HG03045 (cell line): Measurements from ENCODE around the gene RNF149.
"Not testable (repeated sequence)": the region's sequence is repeated elsewhere in the genome, so short reads cannot be mapped to it uniquely, and the experiment has no call there.

Source experiments
- ATAC-seq: cut with Tn5 transposase; IDR thresholded peaks from one replicate; pipeline ENCODE4 v1.9.1; 2021; ENCODE audit warnings: mild to moderate bottlenecking, moderate library complexity; ENCODE audit not compliant: unreplicated experiment

RNF149 gene, protein sequence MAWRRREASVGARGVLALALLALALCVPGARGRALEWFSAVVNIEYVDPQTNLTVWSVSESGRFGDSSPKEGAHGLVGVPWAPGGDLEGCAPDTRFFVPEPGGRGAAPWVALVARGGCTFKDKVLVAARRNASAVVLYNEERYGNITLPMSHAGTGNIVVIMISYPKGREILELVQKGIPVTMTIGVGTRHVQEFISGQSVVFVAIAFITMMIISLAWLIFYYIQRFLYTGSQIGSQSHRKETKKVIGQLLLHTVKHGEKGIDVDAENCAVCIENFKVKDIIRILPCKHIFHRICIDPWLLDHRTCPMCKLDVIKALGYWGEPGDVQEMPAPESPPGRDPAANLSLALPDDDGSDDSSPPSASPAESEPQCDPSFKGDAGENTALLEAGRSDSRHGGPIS

DNA sequence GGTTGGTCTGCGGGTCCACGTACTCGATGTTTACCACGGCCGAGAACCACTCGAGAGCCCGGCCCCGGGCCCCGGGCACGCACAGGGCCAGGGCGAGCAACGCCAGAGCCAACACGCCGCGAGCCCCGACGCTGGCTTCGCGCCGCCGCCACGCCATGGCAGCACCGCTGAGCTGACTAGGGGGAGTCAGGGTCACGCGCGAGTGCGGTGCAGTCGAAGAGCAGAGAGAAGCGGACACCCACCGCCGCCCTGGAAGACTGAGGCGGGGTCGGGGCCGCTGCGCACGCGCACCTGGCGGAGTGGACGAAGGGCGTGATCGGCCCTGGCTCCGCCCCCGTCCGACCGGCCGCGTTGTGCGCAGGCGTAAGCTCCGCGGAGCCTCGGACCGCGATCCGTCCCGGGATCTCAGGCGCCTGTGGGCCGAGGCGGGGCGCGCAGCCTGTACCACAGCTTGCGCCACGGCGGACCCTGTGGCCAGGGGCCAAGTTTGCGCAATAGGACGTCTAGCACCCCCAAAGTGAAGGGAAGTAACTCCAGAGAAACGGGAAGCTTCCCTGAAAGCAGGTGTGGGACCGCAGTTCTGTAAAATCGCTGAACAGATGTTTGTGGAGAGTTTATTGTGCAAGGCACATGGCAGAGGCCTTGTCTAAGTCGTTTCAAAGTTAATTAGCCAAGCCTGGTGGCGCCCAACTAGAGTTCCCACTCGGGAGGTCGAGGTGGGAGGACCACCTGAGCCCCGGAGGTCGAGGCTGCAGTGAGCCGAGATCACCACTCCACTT lies at the start of gene RNF149:
RNF149 (minus strand) TSS at position 270 of the 779 bp plus-strand sequence; CDS start at position 157, 113 bp downstream.
- peak; percentile 71 for ATAC-seq

DNA sequence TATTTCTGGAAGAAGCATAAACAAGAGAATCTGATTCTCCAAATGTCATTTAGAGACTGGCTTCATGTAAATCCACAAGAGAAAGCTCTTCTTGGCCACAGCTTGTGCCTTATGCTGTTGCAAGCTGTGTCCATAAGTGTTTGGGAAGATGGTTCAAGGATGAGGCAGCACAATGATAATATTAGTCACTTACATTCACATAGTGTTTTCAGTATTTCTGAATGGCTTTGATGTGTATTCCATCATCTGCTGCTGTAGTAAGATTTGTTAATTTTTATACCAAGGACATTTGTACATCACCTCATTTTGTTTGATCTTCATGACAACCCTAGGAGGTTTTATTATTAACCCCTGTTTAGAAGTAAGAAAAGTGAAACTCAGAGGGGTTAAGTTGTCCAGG lies 48.9 kb upstream of the RNF149 start:
- ATAC-seq, result no peak

DNA sequence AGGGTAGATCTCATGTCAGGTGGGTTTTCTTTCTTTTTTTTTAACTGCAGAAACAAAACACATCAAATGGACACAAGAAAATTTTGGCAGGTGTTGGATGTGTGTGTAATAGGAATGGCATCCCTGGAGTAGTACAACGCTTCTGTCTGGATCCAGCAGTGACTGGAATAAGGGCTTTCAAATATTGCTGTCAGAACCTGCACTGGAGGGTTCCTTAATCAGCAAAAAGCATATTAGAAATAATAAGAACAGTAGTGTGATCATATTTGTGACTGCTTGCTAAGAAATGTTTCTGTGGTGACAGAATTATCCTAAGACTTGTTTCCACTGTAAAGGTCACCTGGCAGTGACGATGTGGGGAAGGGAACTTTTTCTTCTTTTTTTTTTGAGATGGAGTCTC lies 48.0 kb upstream of the RNF149 start:
- ATAC-seq, result no peak

DNA sequence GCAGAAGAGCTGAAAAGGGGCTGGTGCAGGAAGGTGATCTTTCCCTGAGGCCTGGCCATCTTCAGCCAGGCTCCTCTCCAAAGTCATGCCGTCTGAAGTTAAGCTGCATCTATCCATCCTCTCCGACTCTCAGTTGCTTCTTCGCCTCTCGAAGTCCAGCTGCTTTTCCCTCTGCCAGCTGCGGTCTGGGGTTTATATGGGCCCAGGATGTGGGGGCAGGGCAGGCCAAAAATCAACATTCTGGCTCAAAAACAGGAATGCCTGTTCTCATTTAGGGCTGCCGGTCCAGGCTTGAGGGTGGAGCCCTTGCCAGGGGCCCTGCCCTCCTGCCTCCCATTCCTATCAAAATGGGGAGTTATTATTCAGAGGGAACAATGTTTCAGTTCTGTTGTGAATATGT lies 47.6 kb upstream of the RNF149 start:
- no peak for ATAC-seq

DNA sequence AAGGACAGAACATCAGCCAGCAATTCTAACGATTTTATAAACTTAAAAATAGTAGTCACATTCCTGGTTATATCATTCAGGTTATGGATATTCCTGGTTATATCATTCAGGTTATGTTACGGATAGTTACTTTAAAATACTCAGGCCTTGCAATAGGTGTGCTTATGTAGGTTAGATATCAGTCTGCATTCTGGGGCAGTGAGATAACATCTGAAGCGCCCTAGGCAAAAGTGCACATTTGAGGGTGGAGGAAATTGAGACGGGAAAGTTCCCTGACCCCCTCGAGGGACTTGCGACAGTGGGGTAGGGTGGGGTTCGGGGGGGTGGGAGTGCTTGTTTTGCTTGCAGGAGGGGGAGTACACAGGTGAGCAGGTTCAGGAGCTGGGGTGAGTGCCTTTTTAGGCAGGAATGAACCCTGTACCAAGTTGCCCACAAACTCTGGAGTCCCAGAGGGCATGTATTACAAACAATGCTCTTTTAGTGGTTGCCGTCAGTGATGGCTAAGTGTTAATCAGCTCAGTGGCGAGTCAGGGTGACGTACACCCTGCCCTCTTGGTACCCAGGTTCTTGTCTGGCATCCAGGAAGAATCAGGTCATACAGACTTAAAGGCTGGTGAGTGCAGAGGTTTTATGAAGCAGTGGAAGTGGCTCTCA lies 47.0 kb upstream of the RNF149 start:
- no peak for ATAC-seq

DNA sequence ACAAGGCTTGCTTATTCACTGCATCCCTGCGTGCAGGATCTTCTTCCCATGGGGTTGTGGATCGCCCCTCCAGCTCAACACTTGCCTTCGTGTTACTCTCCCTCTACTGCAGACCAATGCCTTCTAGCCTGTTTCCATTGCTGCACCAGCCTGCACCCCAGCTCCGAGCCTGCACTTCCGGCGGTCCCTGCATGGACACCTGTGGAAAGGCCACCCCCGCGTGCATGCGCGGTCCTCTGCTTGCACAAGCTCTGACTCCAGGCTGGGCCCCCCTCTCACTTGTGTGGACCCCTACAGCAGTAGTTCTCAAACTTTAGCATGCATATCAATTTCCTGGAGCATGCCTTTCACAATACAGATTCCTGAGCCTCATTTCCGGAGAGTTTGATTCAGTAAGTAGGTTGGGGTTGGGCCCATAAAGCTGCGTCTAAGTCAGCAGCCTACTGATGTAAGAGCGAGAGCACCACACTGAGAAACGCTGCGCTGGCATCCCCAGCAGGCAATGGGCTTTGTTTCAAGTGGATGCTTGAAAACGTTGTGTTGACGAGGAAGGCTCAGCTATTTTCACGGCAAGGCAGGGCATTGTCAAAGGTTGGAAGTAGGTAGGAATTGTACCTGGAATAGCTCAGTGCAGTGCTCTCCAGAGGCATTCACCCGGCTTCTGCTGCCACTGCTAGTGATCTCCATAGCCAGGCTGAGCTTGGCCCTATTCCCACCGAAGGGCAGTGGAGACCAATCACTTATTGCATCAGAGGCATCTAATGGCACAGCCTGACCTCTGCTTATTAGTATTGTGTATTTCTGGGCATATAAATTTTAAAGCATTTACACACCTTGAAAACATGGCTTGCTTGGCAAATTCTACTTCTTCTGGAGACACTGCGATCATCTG lies 46.2 kb upstream of the RNF149 start:
- no peak for ATAC-seq

DNA sequence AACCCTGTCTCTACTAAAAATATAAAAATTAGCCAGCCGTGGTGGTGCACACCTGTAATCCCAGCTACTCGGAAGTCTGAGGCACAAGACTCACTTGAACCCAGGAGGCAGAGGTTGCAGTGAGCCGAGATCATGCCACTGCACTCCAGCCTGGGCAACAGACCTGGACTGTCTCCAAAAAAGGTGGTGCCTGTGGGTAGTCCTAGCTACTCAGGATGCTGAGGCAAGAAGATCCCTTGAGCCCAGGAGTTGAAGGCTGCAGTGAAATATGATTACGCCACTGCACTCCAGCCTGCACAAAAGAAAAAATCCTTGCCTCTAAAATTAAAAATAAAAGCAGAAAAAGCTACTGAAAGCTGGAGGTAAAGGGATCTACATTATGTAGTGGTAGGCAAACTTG lies 44.1 kb upstream of the RNF149 start:
- not testable (repeated sequence) for ATAC-seq

DNA sequence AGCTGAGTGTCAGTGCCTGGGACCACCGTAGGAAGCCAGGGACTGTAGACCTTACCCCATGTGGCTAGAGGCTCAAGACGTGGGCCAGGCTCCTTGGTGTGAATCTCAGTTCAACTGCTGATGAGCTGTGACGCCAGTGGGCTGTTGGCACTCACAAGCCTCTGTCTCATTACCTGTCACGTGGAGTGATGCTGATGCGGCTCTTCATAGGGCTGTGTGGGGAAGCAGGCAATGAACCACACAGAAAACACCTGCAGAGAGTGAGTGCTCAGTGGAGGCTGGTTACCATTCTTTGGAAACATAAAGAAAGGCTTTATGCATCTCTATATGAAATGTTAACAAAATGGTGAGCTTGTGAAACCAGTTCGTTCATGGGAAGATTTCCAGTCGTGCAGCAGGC lies 42.7 kb upstream of the RNF149 start:
- no peak for ATAC-seq

DNA sequence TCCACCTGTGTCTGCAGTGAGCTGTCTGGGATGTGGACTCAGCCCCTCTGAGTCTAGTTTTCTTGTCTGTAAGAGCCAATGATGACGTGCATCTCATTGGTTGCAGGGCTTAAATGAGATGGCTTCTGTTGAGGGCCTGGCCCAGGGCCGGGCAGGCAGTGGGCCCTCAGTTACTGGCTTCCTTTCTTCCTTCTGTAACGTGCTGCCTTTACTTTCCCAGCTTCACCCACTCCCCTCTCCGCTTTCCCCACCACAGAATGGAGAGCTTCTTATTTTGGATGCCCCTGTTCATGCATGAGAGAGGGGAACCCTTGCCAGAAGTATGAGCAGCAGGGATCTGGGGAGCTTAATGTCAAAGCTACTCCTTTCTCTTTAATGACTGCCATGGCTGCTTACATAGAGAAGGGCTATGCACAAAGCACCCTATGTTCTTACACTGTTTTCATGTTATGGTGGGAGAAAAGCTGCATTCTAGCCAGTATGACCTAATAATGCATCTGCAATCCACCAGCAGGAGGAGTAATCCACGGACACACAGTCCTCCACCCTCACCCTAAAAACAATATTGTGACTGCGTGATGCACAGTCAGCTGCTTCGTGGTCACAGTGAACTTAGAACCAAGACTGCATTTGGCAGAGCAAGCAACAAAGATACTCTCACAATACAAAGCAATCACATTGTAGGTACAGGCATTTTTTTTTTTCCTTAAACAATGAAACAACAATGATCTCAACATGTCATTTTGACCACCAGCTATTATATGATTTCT lies 41.6 kb upstream of the RNF149 start:
- ATAC-seq, result no peak

DNA sequence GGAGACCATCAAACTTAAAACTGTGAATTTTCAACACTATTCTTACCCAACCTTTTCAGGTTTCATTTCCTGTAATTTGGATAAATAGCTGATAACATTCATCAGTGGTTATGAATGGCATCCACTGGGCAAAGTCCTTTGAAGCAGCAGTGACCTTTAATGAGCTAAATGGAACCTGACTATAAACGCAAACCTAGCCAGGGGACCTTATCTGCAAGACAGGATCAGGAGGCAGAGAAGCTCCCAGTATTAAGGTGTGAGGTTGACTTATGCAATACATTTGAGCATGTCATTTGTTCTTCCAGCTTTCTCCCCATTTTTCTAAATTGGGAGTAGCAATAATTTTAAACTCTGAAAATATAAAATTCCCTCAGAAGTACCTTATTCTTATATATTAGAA lies 40.4 kb upstream of the RNF149 start:
- no peak for ATAC-seq

DNA sequence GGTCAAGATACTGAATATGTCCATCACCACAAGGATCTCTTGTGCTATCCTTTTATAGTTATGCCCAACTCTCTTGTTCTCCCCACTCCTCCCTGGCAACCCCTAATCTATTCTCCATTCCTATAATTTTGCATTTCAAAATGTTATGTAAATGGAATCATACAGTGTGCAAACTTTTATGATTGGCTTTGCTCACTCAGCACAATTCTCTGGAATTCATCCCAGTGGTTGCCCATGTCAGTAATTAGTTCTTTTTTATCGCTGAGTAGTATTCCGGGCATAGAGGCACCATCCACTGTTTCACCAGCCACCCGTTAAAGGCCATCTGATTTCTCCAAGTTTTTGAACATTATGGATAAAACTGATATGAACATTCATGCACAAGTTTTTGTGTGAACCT lies 38.4 kb upstream of the RNF149 start:
- ATAC-seq, result no peak

DNA sequence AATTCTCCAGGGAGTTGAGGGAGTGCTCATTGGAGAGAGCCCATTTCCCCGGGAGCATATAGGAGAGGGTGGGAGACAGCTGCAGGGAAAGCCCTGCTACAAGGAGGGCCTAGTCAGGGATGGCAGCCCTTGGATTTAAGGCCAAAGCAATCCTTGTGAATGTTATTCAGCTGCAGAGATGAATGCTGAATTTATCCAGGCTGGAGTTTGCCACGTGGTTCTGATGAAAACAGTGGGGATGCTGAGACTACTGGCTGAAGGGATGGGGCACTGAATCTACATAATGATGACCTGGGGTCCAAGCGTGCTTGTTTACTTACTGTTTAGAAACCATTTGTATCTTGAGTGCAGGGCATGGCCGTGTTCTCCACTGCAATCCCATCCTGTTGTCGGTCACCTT lies 35.6 kb upstream of the RNF149 start:
- no peak for ATAC-seq

DNA sequence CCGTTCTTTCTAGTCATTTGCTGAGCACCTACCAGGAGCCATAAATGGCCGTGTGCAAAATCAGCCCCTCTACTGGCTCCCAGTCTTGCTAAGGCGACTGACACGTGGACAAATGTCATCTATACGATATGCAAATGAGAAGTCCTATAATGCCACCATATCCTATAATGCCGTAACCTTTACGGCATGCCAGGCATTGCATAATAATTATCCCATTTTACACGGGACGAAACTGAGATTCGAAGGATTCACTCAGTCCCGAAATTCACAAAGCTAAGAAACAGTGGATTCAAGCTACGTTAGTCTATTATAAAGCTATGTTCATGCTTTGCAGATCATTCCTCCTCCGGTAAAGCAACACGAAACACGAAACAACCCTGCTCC lies 34.1 kb upstream of the RNF149 start:
- no peak for ATAC-seq

DNA sequence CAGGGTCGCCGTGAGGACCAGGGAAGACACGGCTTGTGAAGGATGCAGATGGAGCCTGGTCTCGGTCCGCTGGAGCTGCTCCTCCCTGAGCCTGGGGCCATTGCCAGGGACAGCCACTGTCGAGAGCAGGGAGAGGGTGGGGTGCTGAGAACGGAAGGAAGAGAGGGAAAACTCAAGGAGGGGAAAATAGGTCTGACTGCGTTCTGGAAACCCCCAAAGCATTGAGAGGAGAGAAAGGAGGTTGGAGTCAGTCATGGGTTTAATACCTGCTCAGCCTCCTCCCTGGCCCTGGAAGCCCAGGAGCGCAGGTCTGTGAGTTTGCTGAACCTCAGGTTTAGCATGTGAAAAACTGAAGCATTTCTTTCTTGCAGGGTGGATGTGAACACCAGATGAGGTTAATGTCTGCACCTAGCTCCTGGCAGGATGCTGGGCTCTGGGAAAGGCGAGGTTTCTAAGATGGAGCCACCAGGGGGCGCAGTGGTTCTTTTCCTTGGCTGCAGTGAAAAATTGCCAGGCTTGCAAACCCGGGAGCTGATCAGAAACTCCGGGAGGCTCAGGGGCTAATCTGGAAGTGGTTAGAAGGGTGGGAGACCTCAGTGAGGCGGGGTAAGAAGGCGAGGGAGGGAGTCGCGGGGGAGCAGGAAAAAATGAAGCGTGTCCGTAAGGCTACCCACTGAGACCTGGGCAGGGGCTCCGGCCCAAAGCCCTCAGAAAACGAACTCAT lies 33.6 kb upstream of the RNF149 start:
- no peak for ATAC-seq

DNA sequence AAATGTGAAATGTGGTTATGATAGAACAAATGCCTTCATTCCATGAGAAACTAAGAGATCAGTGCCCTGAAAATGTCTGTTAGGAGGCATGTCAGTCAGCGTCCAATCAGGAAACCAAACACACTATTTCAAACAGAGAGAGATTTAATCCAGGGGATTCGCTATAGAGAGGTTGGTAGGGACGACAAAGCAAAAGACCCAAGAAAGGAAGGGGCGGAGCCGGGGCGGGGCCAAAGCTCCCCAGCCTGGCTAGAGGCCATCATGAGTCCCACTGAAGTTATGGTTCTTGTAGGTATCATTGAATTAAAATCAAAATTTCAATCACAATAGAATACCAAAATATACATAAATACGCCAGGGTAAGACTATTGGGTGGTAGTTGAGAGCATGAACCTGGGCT lies 32.9 kb upstream of the RNF149 start:
- no peak for ATAC-seq

DNA sequence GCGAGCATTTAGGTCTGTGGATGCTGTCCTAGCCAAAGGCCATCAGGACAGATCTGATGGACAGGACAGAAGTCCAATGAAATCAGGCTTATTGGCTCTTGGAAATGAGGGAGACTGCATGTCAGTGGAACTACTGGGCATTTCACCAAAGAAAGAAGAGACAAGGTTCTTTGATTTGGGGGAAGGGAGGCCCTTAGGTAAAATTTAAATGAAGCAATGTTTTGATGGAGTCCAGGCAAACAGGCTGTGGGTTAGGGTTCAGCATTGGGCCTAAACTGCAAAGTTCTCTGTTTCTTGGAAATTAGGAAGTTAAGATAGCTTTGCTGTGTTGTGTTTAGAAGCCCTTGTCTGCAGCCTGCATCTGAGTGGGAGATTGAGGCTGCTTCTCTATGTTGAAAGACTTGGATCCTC lies 31.6 kb upstream of the RNF149 start:
- no peak for ATAC-seq

DNA sequence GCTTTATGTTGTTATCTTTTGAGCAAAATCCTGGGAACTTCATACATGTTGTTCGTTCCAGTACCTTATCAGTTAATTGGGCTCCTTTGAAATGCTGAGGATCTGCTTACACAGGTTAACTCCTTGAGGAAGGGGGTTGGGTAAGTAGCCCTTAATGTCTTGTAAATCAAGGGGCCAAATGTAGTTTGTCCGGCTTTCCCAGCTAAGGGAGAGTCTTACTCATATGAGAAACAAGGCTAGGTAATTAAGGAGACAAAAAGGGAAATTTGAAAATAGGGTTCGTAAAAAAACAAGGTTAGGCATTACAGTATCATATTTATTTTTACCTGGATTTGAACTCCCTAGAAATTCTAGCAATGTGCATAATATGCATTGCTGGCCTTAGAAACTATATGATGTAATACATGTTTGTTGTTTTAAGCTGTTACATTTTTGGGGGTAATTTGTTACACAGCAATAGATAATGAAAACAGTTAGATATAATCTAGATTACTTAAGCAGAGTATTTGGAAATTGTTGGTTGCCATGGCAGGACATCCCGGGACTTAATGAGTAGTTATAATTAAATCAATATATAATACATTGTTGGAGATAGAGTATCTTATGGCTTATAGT lies 30.9 kb upstream of the RNF149 start:
- ATAC-seq, result no peak

DNA sequence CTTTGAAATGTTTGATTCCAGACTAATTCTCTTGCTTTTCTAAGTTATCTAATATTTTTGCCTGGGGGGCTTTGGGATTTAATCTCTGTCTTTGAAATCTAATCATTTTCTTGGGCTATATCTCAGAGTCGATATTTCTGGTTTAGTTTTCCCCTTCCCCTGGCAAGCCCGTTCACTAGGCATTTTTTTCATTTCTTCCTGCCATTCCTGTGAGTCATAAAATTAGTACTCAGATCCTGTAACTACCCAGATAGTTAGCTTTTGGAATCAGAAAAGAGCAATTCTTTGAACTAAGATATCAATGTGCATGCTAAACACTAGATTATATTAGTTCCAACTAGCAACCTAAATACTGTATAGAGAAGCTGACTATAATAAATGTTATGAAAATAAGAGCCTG lies 29.4 kb upstream of the RNF149 start:
- no peak for ATAC-seq
